Endothelial cell of umbilical vein (primary cell): Measurements from ENCODE around the gene TMPRSS9. TPM values are rescaled to one million over a fixed set of nuclear protein-coding genes. Genes with fewer than 3 reads are reported as not detected.

Experiments
- BruUV-seq: library from RNA; stranded (reverse); fragments of 400-500 nt; replicated peaks from 2 replicates; lab custom pipeline; 2021; lab: Mats Ljungman, UMichigan
- CTCF ChIA-PET: fragments of 300-600, 350-600 bp; sonication (Branson Sonifier 250); formaldehyde crosslinking; loops from one replicate; lab custom pipeline; 2021; ENCODE audit warnings: antibody characterized with exemption, inconsistent platforms; lab: Charles Lee
- POLR2A ChIA-PET: fragments of 300-600, 350-600 bp; sonication (Branson Sonifier 250); formaldehyde crosslinking; loops from one replicate; lab custom pipeline; 2021; ENCODE audit warnings: antibody characterized with exemption, inconsistent platforms; lab: Charles Lee
- DNase-seq: peaks from one replicate; pipeline ENCODE4 v3.0.0-alpha.2; 2011; ENCODE audit warnings: low read depth, low spot score
- FAIRE-seq: peaks from 2 replicates; lab custom pipeline; 2011; peaks lifted over from hg19 to GRCh38; lab: Jason Lieb, UNC
- H2AFZ ChIP-seq: 2 replicates; pipeline ENCODE4 v1.6.0; 2012; ENCODE audit warnings: low read depth, low read length, control low read depth, inconsistent platforms
- H3K27ac ChIP-seq: 2 replicates; pipeline ENCODE4 v1.5.1; 2011; ENCODE audit warnings: low read depth, mild to moderate bottlenecking, control low read depth, low read length, moderate library complexity; ENCODE audit not compliant: insufficient read depth
- H3K27me3 ChIP-seq, 2 experiments: 2 replicates each; pipeline versions ENCODE4 v1.6.0 to v1.6.1; 2011; ENCODE audit warnings: low read length in 2 of 2, mixed read lengths in 1 of 2; ENCODE audit not compliant: control insufficient read depth in 2 of 2, insufficient read depth in 2 of 2
- H3K36me3 ChIP-seq, 2 experiments: 2 replicates in 1 of 2; 3 replicates in 1 of 2; pipeline ENCODE4 v1.5.1; 2011; ENCODE audit warnings: low read length in 2 of 2, mild to moderate bottlenecking in 1 of 2, moderate library complexity in 1 of 2; ENCODE audit not compliant: control insufficient read depth in 2 of 2, insufficient read depth in 2 of 2; ENCODE audit errors: extremely low read depth in 1 of 2
- H3K4me1 ChIP-seq: 3 replicates; pipeline ENCODE4 v1.5.1; 2011; ENCODE audit warnings: mild to moderate bottlenecking, low read length; ENCODE audit not compliant: control insufficient read depth, insufficient read depth; ENCODE audit errors: extremely low read depth
- H3K4me2 ChIP-seq: 2 replicates; pipeline ENCODE4 v1.6.1; 2011; ENCODE audit warnings: low read length, control low read depth, mixed read lengths; ENCODE audit not compliant: insufficient read depth
- H3K4me3 ChIP-seq, 3 experiments: fragments of 200-600 bp in 1 of 3; sonication (generic), shearing (Covaris generic) in 1 of 3; replicated peaks in 1 of 3; 2 replicates each; pipeline ENCODE4 v1.5.1; 2011 to 2016; ENCODE audit warnings: control low read depth in 3 of 3, low read length in 3 of 3, mild to moderate bottlenecking in 2 of 3, inconsistent platforms in 1 of 3, low read depth in 1 of 3, moderate library complexity in 1 of 3; ENCODE audit not compliant: insufficient read depth in 1 of 3
- H3K79me2 ChIP-seq: 2 replicates; pipeline ENCODE4 v1.6.0; 2012; ENCODE audit warnings: low read length, inconsistent platforms; ENCODE audit not compliant: control insufficient read depth, insufficient read depth
- H3K9ac ChIP-seq: replicated peaks from 2 replicates; pipeline ENCODE3; 2011; ENCODE audit warnings: low read length, control low read depth; ENCODE audit not compliant: insufficient read depth; ENCODE audit errors: extremely low read depth
- H3K9me1 ChIP-seq: replicated peaks from 3 replicates; pipeline ENCODE4 v1.6.0; 2011; ENCODE audit warnings: mild to moderate bottlenecking, low read length; ENCODE audit not compliant: control insufficient read depth, insufficient read depth; ENCODE audit errors: extremely low read depth
- H3K9me3 ChIP-seq: replicated peaks from 2 replicates; pipeline ENCODE4 v1.5.1; 2012; ENCODE audit warnings: low read length, inconsistent platforms; ENCODE audit not compliant: control insufficient read depth, insufficient read depth
- H4K20me1 ChIP-seq: replicated peaks from 2 replicates; pipeline ENCODE3; 2011; ENCODE audit warnings: mild to moderate bottlenecking, low read length; ENCODE audit not compliant: control insufficient read depth, insufficient read depth; ENCODE audit errors: extremely low read depth
- POLR2AphosphoS5 ChIP-seq: IDR thresholded peaks from 2 replicates; pipeline ENCODE4 v1.6.1; 2012; ENCODE audit warnings: low read depth, mild to moderate bottlenecking, control low read depth, low read length, moderate library complexity; ENCODE audit not compliant: insufficient read depth
- dilution Hi-C: fragments of 300-500 bp; cut with MboI; formaldehyde crosslinking; loops from one replicate; pipeline ENCODE4 v1.15.0; 2019; ENCODE audit warnings: low sequenced_read_pairs; ENCODE audit not compliant: extremely low pct_ligation_motif_present
- intact Hi-C: fragments of 100-400 bp; cut with micrococcal nuclease; formaldehyde crosslinking; loops from one replicate; pipeline ENCODE4 v1.10.0; 2022
- polyA plus RNA-seq, 4 experiments: library from polyadenylated mRNA; depleted of rRNA in 3 of 4; stranded (reverse) in 3 of 4; unstranded in 1 of 4; fragments of >200 nt; gene quantifications; 2 replicates each; pipeline versions ENCODE4 v1.2.1 to v1.2.3, GENCODE V29; 2011 to 2012; ENCODE audit warnings: missing spikeins in 1 of 4
- total RNA-seq: library from RNA; stranded (reverse); gene quantifications from 2 replicates; pipeline ENCODE4 v1.2.3, GENCODE V29; 2021
- TF ChIP-seq, protein P1 (sequence below), 2 donors: IDR thresholded peaks; 1 replicate in 1 of 2; 2 replicates in 1 of 2; pipeline ENCODE4 v1.5.1; 2011; ENCODE audit warnings: low read length in 2 of 2, mild to moderate bottlenecking in 2 of 2, moderate library complexity in 2 of 2, control low read depth in 1 of 2, inconsistent platforms in 1 of 2, low read depth in 1 of 2; ENCODE audit not compliant: insufficient read depth in 1 of 2; ENCODE audit errors: extremely low read depth in 1 of 2

The TMPRSS9 gene
- total and polyA plus RNA-seq, 2 donors (not counting 3 experiments of a cell fraction or from before 2014, with no cell fraction given): not detected

DNA sequence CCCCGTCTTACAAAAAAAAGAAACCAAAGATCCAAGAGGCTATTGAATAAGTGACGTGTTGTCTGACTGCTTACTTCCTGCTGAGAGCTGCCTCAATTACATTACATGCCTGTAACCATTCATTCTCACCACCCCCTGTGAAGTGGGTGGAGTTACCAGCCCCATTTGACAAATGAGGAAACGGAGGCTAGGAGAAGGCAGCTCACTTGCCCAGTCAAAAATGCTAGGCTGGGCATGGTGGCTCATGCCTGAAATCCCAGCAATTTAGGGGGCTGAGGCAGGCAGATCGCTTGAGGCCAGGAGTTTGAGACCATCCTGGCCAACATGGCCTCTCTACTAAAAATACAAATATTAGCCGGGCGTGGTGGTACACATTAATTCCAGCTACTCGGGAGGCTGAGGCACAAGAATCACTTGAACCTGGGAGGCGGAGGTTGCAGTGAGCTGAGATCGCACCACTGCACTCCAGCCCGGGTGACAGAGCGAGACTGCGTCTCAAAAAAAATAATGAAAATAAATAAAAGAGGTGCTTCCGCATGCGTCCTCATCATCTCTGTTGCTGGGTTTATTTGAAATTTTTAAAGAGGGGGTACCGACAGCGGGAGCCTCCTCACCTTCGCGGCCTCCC lies 32.2 kb upstream of the TMPRSS9 start:
- H3K27me3 ChIP-seq: no peaks in the 10 kb centered on the region
- H4K20me1 ChIP-seq: no peaks in the 10 kb centered on the region
- DNase-seq (peak; percentile 90), FAIRE-seq (peak; percentile 98)
- H3K4me2 ChIP-seq: peak overlapping the region; percentile 74
- no peaks in the 10 kb centered on the region for H3K9me3 ChIP-seq
- H3K9ac ChIP-seq: peak overlapping the region; percentile 76
- peaks cover 0 to 9% of the 10 kb centered on the region in 2 experiments for H3K36me3 ChIP-seq
- H3K4me1 ChIP-seq: peaks cover 15% of the 10 kb centered on the region
- peak overlapping the region; percentile 68 to 94 (median 87) for H3K4me3 ChIP-seq
- ChIA-PET POLR2A (interaction anchor here (1.2 kb wide), 1 partner anchor 22 kb away, joined by 3 read pairs; no protein-coding TSS in a partner anchor), CTCF (interaction anchor here (0.6 to 1.6 kb wide), 7 partner anchors 10 to 623 kb away, joined by 3 to 8 read pairs (median 5); no protein-coding TSS in a partner anchor)
- peak overlapping the region; percentile 90 for H3K27ac ChIP-seq
- TSS peak; percentile 73 for BruUV-seq
- dilution Hi-C loops: no loop called here
- intact Hi-C loops: loop anchor here (5.0 kb wide), 1 partner anchor 41 kb away; no protein-coding TSS in a partner anchor
- H3K79me2 ChIP-seq: peaks cover 48% of the 10 kb centered on the region
- H2AFZ ChIP-seq: peak overlapping the region; percentile 54
- TF ChIP-seq POLR2AphosphoS5: peak; percentile 8
- TF ChIP-seq, protein P1, sequence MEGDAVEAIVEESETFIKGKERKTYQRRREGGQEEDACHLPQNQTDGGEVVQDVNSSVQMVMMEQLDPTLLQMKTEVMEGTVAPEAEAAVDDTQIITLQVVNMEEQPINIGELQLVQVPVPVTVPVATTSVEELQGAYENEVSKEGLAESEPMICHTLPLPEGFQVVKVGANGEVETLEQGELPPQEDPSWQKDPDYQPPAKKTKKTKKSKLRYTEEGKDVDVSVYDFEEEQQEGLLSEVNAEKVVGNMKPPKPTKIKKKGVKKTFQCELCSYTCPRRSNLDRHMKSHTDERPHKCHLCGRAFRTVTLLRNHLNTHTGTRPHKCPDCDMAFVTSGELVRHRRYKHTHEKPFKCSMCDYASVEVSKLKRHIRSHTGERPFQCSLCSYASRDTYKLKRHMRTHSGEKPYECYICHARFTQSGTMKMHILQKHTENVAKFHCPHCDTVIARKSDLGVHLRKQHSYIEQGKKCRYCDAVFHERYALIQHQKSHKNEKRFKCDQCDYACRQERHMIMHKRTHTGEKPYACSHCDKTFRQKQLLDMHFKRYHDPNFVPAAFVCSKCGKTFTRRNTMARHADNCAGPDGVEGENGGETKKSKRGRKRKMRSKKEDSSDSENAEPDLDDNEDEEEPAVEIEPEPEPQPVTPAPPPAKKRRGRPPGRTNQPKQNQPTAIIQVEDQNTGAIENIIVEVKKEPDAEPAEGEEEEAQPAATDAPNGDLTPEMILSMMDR (IDR thresholded peaks at IDR 0.05; ENCODE audit: extremely low read depth in 1 of 2, insufficient read depth in 1 of 2, low read depth in 1 of 2, low read length in 2 of 2): no peak
- H3K9me1 ChIP-seq: no peaks in the 10 kb centered on the region
